Upper lobe of right lung (tissue), 1 donor: Measurements from ENCODE around the gene CAMSAP2. TPM values are rescaled to one million over a fixed set of nuclear protein-coding genes. Genes with fewer than 3 reads are reported as not detected.

Source experiments
- ATAC-seq: fragments of 200-7000 bp; cut with Tn5 transposase; one replicate; pipeline ENCODE4 v1.9.1; 2020; ENCODE audit warnings: mild to moderate bottlenecking, moderate library complexity
- DNase-seq: peaks from one replicate; pipeline ENCODE4 v3.0.0-alpha.2; 2020
- H3K27ac ChIP-seq: fragments of 200-600 bp; one replicate; pipeline ENCODE4 v1.8.0; 2022
- H3K27me3 ChIP-seq: fragments of 200-600 bp; one replicate; pipeline ENCODE4 v1.8.0; 2022; ENCODE audit warnings: mild to moderate bottlenecking
- H3K36me3 ChIP-seq: fragments of 200-600 bp; one replicate; pipeline ENCODE4 v1.8.0; 2022
- H3K4me1 ChIP-seq: fragments of 200-600 bp; one replicate; pipeline ENCODE4 v1.8.0; 2022
- H3K4me3 ChIP-seq: fragments of 200-600 bp; one replicate; pipeline ENCODE4 v1.8.0; 2022; ENCODE audit warnings: mild to moderate bottlenecking
- H3K9me3 ChIP-seq: fragments of 200-600 bp; one replicate; pipeline ENCODE4 v1.8.0; 2022
- CTCF ChIP-seq: fragments of 200-600 bp; IDR thresholded peaks from one replicate; pipeline ENCODE4 v1.8.0; 2022; ENCODE audit warnings: antibody characterized with exemption
- intact Hi-C: fragments of 100-400 bp; cut with DNase I; formaldehyde crosslinking; loops from one replicate; pipeline ENCODE4 v1.11.0; 2022
- total RNA-seq: library from RNA; stranded (reverse); fragmentation: NEBNext Ultra II Directional; extraction: Animal tissue kit (Norgen Biotek cat#: 25700); gene quantifications from one replicate; pipeline ENCODE4 v1.2.1, GENCODE V29; 2021
- donor health status: DM: no; HTN: yes; CAD: no; lungs with severe emphysema.

The CAMSAP2 gene
- total RNA-seq, 1 donor from 2014 or later, result 34.8 TPM

- H3K27ac ChIP-seq, result no peak overlapping the region
- no peak for ATAC-seq
- intact Hi-C loops, result no loop called here
- H3K9me3 ChIP-seq, result no peaks in the 10 kb centered on the region
- no peak overlapping the region for H3K4me3 ChIP-seq
- no peak for DNase-seq
- no peak for TF ChIP-seq CTCF
- H3K36me3 ChIP-seq, result no peaks in the 10 kb centered on the region
- H3K27me3 ChIP-seq, result peaks cover 34% of the 10 kb centered on the region
- peaks cover 9% of the 10 kb centered on the region for H3K4me1 ChIP-seq
These were observed 139.3 kb downstream of the CAMSAP2 start for GRCh38 chr1:200877839-200878551.

GRCh38 chr1:200880212-200880611 is 141.5 kb downstream of the CAMSAP2 start:
- Histone ChIP-seq H3K27me3 (peaks cover 13% of the 10 kb centered on the region), H3K9me3 (no peaks in the 10 kb centered on the region), H3K27ac (no peak overlapping the region), H3K36me3 (no peaks in the 10 kb centered on the region), H3K4me3 (no peak overlapping the region), H3K4me1 (no peaks in the 10 kb centered on the region)
- no peak for ATAC-seq
- no peak for TF ChIP-seq CTCF
- intact Hi-C loops, result no loop called here
- DNase-seq, result no peak

- Histone ChIP-seq H3K4me1 (no peaks in the 10 kb centered on the region), H3K27ac (no peak overlapping the region), H3K36me3 (no peaks in the 10 kb centered on the region), H3K9me3 (no peaks in the 10 kb centered on the region), H3K27me3 (no peaks in the 10 kb centered on the region), H3K4me3 (no peak overlapping the region)
- ATAC-seq, result no peak
- intact Hi-C loops, result no loop called here
- DNase-seq, result no peak
- no peak for TF ChIP-seq CTCF
These were observed 144.4 kb downstream of the CAMSAP2 start for GRCh38 chr1:200883118-200883517.

- peaks cover 9% of the 10 kb centered on the region for H3K4me1 ChIP-seq
- ATAC-seq (no peak), DNase-seq (no peak)
- H3K27ac ChIP-seq, result no peak overlapping the region
- peaks cover 13% of the 10 kb centered on the region for H3K27me3 ChIP-seq
- no peaks in the 10 kb centered on the region for H3K9me3 ChIP-seq
- intact Hi-C loops, result no loop called here
- no peaks in the 10 kb centered on the region for H3K36me3 ChIP-seq
- TF ChIP-seq CTCF, result no peak
- H3K4me3 ChIP-seq, result no peak overlapping the region
These were observed 147.1 kb downstream of the CAMSAP2 start for GRCh38 chr1:200885623-200886402.

- Histone ChIP-seq H3K4me3 (no peak overlapping the region), H3K27ac (no peak overlapping the region), H3K9me3 (no peaks in the 10 kb centered on the region), H3K27me3 (peaks cover 20% of the 10 kb centered on the region), H3K4me1 (peaks cover 17% of the 10 kb centered on the region), H3K36me3 (no peaks in the 10 kb centered on the region)
- no peak for TF ChIP-seq CTCF
- DNase-seq (no peak), ATAC-seq (no peak)
- intact Hi-C loops, result no loop called here
These were observed 147.9 kb downstream of the CAMSAP2 start for GRCh38 chr1:200886594-200886993.
